GM18498 (cell line): ENCODE results near the gene KIRREL3.

ENCODE experiments used
- ATAC-seq: cut with Tn5 transposase; IDR thresholded peaks from one replicate; pipeline ENCODE4 v1.9.1; 2021; ENCODE audit warnings: mild to moderate bottlenecking, moderate library complexity; ENCODE audit not compliant: unreplicated experiment

The KIRREL3 gene

GRCh38 chr11:126611438-126611837 is 389.1 kb downstream of the KIRREL3 start:
- no peak for ATAC-seq

DNA sequence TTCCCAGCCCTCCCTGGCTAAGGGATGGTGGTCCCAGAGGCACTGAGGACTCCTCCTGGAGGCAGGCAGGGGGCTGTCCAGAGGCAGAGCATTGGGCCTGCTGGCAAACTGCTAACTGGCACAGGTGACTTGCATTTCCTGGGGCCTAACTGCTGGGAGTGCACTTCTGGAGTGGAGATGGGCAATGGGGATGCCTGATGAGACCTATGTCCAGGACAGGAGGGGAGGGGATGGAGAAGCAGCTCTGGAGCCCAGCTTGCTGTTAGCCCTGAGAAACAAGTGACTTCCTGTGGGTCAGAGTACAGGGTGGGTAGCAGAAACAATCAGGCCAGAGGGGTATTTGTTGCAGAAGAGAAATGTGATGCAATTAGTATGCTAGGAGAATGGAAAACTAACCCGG is 391.9 kb downstream of the KIRREL3 start:
- no peak for ATAC-seq

- no peak for ATAC-seq
Observed at GRCh38 chr11:126607776-126608541, 392.6 kb downstream of the KIRREL3 start.

GRCh38 chr11:126607374-126607773 is 393.2 kb downstream of the KIRREL3 start:
- ATAC-seq = no peak

DNA sequence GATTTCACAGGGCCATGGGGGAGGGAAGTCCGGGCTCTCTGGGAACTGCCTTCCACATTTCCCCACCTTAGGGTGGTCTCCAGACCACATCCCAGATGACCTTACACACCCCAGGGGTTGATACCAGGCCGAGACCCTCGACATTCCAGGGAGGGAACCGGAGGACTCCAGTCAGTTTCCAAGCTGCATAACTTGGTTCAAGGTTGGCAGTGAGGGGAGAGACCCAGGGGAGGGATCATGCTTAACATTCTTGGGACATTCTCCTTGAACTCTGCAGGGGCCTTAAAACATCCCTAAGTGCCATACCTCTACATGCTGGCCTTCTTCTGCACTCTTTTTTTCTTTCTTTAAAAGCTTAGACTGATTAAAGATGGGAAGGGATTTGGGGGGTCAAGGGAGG is 394.1 kb downstream of the KIRREL3 start:
- ATAC-seq = no peak

- ATAC-seq = no peak
Observed at GRCh38 chr11:126604461-126604860, 396.1 kb downstream of the KIRREL3 start.

DNA sequence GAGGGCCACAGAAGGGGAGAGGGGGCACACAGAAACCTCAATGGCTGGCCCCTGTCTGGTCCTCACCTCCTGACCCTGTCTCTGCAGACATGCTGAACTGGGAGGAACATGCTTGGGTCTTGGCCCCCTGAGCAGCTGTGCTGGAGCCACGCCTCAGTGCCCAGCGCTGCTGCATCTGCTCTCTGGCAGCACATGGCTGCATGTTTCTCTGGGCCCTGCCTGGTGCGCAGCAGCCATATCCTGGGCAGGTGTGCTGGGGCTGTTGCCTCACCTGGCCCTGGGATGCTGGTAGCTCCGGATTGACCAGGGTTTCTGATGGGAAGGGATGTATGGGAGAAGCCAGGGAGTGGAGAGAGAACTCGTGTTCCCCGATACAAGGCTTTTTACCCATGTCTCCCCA is 397.1 kb downstream of the KIRREL3 start:
- no peak for ATAC-seq

DNA sequence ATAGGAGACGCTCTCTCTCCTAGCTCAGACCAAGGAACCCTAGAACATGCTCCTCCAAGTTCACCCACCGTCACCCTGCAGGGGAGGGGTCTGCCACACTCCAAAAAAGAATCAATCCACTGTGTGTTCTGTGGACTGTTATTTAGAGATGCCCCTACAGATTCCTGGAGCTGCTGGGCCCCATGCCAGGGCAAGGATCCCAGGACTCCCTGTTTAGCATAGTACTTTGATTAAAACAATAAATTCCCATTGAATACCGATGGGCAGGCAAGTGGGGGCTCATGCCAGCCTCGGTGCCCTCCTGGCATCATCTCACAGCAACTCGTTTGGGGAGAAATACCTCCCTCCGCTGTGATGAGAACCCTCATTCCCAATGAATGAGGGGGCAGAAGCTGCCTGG is 397.6 kb downstream of the KIRREL3 start:
- no peak for ATAC-seq

DNA sequence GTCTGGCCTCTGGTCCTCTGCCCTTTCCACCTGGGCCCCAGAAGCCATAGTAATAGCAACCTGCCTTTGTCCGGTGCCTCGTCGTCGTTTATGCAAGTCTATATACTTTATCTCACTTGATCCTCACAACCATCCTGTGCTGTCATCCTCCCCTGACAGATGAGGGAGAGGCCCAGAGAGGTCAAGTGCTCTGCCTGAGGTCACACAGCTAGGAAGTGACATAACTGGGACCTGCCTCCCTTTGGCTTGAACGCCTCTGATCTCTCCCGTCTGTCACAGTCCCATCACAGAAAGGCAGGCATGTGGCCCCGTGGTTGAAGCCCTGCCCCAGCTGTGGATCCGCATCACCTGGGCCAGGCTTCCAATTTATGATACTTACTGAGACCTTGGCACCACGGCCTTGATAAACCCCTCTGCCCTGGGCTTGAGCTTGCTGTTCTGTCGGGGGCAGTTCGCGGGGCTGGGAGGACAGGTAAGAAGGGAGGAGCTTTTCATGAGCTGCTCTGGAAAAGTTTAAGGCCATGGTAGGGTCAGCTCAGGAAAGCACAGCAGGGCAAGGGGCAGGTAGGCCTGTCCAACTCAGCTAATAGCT is 398.1 kb downstream of the KIRREL3 start:
- no peak for ATAC-seq

DNA sequence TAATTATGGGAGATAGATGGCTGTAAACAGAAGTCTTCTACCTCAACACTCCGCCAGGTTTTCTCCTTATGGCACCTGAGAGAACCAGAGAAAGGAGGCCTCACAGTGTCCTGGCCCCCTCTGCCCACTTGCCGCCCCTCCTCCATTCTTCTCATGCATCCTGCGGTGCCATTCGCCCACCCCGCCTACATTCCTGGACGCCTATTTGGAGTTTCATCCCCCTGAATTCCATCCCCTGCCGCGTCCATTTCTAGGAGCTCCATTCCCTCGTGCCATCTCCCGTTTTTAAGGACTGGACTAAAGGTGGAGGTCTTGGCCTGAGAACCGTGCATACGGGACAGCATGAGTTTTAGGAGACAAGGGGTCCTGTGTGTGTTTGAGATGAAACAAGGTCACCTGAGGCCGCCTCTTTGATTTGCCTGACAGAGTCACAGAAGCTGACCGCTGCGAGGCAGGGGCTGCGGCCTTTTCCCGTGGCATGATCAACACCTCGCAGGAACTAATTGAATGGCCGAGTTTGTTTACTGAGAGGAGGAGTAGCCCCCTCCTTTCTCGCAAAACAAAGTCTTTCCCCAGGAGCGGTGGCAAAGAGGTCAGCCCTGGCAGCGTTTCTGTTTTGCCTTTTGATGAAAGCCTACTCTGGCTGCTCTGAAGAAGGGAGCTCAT is 398.9 kb downstream of the KIRREL3 start:
- no peak for ATAC-seq

DNA sequence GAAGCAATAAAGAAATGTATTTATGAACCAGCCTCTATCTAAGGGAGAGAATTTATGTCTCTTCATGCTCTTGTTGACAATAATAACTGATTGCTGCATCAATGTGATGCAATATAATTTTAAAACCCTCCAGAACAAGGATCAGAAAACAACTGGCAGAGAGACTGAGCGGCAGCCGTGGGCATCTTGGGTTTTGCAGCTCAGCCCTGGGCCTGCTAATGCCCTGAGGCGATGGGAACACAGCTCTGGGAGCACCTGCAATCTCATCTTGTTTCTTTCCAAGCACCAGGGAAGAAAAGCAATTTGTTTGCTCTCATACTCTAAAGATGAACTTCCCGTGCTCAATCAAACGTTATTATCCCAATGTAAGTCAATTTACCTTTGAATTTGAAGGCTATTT is 399.4 kb downstream of the KIRREL3 start:
- ATAC-seq = no peak

DNA sequence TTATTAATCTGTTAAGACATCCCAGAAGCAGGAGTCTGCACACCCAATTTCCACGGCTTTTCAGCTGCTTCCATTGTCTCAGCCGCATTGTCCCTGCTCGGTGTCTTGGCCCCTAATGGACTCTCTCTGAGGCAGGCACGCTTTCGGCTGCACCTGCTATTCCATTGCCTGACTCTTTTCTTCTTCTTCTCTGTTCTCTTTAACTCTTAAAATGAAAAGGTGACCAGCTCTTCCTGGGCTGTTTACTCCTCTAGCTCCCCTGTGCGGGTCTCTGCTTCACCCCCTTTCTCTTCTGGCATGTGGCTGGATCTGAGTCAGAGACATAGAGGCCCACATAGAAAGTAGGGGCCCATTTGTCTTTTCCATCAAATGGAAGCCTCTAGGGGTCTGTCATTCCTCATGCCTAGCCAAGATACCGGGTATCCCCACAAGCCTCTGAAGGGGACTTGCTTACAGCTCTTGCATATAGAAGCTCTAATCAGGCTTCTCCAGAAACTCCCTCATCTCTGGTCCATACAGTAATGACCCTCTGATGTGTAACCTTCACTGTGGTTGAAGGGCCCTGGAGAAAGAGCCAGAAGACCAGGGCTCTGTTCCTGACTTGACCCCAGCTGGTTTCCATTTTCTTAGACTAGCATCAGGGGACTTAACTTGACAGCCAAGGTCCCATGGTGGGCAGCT is 401.2 kb downstream of the KIRREL3 start:
- ATAC-seq = no peak

- no peak for ATAC-seq
Observed at GRCh38 chr11:126598344-126599216, 402.0 kb downstream of the KIRREL3 start.

GRCh38 chr11:126597041-126597440 is 403.5 kb downstream of the KIRREL3 start:
- no peak for ATAC-seq

DNA sequence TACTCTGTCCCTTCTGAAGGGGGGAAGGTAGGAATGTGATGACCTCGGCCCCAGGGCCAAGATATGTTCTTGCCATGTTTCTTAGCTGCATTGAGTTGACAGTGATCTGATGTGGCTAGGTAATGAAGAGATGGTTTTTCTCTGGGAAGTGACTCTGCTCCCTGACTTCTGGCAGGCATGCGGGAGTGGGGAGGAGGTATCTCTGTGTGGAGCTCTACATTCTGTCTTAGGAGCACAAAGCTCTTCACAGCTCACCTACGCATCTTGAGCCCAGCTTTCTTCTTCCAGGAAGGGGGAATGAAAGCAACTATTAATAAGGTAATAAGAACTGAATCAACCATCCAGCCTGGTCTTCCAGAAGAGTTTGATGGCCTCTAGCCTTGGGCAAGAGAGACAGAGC is 404.1 kb downstream of the KIRREL3 start:
- no peak for ATAC-seq

GRCh38 chr11:126595560-126595959 is 405.0 kb downstream of the KIRREL3 start:
- no peak for ATAC-seq

DNA sequence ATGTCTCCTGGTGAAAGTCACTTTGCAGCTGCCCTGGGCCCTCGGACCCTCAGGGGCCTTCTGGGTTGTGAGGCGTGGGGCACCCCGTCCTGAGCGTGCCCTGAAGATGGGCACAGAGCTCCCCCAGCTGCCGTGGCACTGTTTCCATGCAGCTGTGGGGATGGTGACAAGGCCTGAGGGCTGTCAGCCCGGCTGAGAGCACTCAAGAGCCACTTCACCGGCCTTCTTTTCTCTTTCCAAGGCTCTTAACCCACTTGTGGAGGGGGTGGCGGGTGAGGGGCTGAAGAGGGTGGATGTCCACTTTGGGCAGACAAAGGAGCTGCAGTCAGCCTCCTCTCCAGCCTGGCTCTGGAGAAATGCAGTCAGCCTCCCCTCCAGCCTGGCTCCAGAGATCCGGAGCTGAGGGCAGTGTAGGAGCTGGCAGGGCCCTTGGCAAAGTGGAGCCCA is 405.6 kb downstream of the KIRREL3 start:
- ATAC-seq = no peak

DNA sequence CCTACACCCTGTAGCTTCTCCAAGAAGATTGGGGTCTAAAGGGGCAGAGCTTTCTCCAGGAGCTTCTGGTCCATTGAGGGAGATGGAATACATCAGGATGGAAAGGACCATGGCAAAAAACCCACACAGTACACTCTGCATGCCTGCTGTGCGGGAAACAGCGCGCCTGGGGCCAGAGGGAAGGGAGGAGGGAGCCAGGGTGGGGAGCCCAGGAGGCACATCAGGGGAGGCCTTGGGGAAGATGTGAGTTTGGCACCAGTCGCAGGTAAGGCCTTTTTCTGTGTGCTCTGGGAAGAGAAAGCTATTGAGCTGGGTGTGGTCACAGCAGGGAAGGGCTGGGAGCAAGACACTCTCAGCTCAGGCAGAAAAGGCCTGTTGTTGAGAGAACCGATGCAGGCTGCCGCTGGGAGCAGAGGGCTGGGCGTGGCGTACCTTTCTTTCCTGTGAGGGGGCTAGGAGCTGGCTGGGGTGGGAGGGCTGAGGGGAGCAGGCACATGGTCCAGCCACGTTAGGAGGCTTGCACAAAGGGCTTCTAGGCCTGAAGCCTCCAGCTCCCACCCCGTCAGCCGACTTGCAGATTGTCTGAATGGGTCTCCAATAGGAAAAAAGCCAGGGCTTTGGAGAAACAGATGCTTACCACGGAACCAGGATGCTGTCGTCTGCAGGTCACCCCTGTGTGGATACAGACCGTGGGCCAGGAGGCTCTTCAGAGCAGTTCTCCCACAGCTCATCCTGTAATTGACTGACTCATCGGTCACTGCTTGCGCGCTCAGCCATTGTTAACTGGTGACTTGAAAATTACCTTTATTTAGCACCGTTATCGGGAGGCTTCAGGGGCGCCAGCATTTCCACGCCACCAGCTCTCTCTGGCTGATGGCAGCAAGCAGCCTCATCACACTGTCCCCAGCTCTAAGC is 407.8 kb downstream of the KIRREL3 start:
- no peak for ATAC-seq

DNA sequence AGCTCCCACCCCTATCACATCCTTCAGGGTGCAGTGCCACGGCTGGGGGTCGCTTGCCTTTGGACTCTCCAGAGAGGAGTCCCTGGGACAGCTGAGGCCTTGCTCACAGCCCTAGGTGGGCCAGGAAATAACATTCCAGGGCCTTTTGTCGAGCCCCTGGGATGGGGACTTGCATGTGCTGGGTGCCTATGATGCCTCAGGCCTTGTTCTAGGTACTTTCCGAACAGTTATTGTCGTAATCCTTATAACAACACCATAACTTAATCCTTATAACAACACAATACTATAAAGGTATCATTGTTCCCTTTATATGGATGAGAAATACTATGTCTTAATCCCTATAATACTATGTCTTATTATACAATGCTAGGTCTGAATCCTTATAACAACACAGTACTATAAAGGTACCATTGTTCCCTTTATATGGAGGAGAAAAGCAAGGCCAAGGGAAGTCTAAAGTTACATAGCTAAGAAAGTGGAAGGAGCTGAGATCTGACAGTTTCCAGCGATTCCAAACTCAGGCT is 408.5 kb downstream of the KIRREL3 start:
- ATAC-seq = no peak
